Pons (tissue), 1 donor: Measurements from ENCODE around the gene SEPHS1.
"Not testable (repeated sequence)": the region's sequence is repeated elsewhere in the genome, so short reads cannot be mapped to it uniquely, and the experiment has no call there.

ENCODE experiments used
- DNase-seq: peaks from one replicate; pipeline ENCODE4 v3.0.0-alpha.2; 2016; ENCODE audit warnings: low spot score

SEPHS1 gene

GRCh38 chr10:13348216-13349017, at the start of gene SEPHS1:
Gene SEPHS1 (minus strand): TSS chr10:13348293. CDS start chr10:13344950, 3,343 bp downstream.
- peak; percentile 57 for DNase-seq

GRCh38 chr10:13397052-13397451, 49.0 kb upstream of the SEPHS1 start:
- no peak for DNase-seq

- no peak for DNase-seq
Measured at GRCh38 chr10:13396369-13396768, 48.3 kb upstream of the SEPHS1 start.

GRCh38 chr10:13395540-13395939, 47.4 kb upstream of the SEPHS1 start:
- DNase-seq = no peak

- DNase-seq = no peak
Measured at GRCh38 chr10:13393640-13394039, 45.5 kb upstream of the SEPHS1 start.

GRCh38 chr10:13392701-13393100, 44.6 kb upstream of the SEPHS1 start:
- no peak for DNase-seq

GRCh38 chr10:13390604-13391522, 42.8 kb upstream of the SEPHS1 start:
- DNase-seq = peak; percentile 37

GRCh38 chr10:13388478-13389230, 40.6 kb upstream of the SEPHS1 start:
- no peak for DNase-seq

GRCh38 chr10:13386021-13386420, 37.9 kb upstream of the SEPHS1 start:
- DNase-seq = no peak

GRCh38 chr10:13383399-13383761, 35.3 kb upstream of the SEPHS1 start:
- no peak for DNase-seq

- DNase-seq = no peak
Measured at GRCh38 chr10:13382703-13383398, 34.8 kb upstream of the SEPHS1 start.

GRCh38 chr10:13379061-13379460, 31.0 kb upstream of the SEPHS1 start:
- DNase-seq = not testable (repeated sequence)

GRCh38 chr10:13376746-13377145, 28.7 kb upstream of the SEPHS1 start:
- DNase-seq = no peak

- DNase-seq = no peak
Measured at GRCh38 chr10:13376297-13376696, 28.2 kb upstream of the SEPHS1 start.

- no peak for DNase-seq
Measured at GRCh38 chr10:13375791-13376190, 27.7 kb upstream of the SEPHS1 start.

- DNase-seq = no peak
Measured at GRCh38 chr10:13373644-13374043, 25.6 kb upstream of the SEPHS1 start.

- no peak for DNase-seq
Measured at GRCh38 chr10:13372524-13372923, 24.4 kb upstream of the SEPHS1 start.

- peak; percentile 89 for DNase-seq
Measured at GRCh38 chr10:13371897-13372470, 23.9 kb upstream of the SEPHS1 start.

GRCh38 chr10:13366891-13367290, 18.8 kb upstream of the SEPHS1 start:
- DNase-seq = no peak

GRCh38 chr10:13365831-13366230, 17.7 kb upstream of the SEPHS1 start:
- no peak for DNase-seq

- no peak for DNase-seq
Measured at GRCh38 chr10:13365243-13365642, 17.1 kb upstream of the SEPHS1 start.
